ENCODE data around the gene VAPA.

Gene VAPA

DNA sequence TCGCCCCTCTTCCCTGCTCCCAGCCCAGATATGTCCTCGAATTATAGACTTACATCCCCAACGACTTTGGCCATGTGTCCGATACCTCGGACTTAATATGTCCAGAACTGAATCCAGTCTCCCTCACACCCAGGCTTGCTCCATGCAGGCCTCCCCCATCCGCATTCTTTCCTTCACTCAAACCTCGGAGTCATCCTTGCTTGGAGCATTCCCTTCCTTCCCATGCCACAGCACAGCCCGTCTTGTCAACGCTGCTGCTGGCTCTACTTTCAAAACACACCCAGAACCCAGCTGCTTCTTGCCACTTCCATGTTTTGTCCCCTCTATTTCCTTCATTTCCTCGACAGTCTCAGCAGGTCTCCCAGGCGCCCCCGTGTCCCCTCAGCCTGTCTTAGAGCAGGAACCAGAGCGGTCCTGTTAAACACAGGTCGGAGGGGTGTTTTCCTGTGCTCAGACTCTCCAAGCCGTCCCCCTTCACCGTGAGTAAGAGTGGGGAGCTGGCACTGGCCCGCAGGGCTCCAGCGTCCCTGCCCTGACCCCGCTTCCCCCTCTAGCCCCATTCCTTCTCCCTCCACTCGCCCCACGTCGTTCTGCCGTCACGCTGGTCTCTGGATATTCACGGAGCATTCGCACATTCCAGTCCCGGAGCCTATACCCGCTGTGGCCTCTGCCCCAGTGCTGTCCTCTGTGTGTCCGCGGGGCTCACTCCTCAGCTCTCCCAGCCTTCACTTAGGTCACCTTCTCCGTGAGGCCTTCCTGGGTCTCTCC lies 54.4 kb downstream of the VAPA start:
- TF ChIP-seq ZFX (IDR thresholded peaks at IDR 0.05; ENCODE audit: borderline replicate concordance): no peak
- TF ChIP-seq, protein P1, sequence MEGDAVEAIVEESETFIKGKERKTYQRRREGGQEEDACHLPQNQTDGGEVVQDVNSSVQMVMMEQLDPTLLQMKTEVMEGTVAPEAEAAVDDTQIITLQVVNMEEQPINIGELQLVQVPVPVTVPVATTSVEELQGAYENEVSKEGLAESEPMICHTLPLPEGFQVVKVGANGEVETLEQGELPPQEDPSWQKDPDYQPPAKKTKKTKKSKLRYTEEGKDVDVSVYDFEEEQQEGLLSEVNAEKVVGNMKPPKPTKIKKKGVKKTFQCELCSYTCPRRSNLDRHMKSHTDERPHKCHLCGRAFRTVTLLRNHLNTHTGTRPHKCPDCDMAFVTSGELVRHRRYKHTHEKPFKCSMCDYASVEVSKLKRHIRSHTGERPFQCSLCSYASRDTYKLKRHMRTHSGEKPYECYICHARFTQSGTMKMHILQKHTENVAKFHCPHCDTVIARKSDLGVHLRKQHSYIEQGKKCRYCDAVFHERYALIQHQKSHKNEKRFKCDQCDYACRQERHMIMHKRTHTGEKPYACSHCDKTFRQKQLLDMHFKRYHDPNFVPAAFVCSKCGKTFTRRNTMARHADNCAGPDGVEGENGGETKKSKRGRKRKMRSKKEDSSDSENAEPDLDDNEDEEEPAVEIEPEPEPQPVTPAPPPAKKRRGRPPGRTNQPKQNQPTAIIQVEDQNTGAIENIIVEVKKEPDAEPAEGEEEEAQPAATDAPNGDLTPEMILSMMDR (IDR thresholded peaks at IDR 0.05): no peak
- no peak overlapping the region for H3K27ac ChIP-seq

DNA sequence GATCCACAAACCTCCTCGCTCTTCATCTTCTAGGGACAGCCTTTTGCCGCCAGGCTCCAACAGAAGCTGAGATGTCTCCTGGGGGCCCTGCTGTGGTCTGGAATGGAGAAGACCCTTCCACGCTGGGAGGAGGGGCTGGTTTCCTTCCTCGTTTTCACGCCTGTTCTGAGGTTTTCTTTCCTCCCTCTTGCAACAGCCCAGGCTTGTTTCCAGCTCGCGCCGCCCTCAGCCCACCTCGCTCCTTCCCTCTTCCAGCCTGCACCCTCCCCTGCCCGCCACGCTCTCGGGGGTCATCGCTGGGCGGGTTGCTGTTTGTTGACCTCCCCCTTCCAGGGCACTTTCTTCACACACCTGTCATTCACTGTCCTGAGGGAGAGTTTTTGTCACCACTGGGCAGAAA lies 55.4 kb downstream of the VAPA start:
- TF ChIP-seq, protein P1 (IDR thresholded peaks at IDR 0.05): no peak
- no peak for TF ChIP-seq ZFX (IDR thresholded peaks at IDR 0.05; ENCODE audit: borderline replicate concordance)
- H3K27ac ChIP-seq: no peak overlapping the region

DNA sequence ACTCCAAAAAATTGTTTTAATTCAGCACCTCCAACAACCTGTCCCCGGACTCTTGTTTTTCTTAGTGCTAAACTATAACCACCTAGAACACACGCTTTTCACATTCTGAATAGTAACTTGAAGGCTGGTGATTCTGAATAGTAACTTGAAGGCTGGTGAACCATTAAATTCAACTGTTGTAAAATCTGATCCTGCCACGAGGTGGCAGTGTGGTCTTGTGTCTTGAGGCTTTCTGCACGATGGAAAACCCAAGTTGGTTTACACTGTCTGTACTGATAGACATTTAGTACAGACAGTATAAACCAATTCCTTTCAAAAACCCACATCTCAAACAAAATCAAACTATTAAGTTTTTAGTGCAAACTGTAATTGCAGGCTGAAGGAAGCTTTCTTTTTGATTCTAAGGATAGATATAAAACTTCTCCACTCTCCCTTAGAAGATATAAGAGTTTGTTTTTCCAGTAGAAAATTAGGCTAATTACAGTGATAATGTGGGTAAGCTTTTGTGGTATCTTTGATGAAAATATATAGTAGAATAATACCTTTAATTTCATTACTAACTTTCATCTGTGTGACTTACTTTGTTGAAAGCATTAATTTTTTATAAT lies 57.6 kb downstream of the VAPA start:
- TF ChIP-seq, protein P1 (IDR thresholded peaks at IDR 0.05): peak; percentile 82
- TF ChIP-seq ZFX (IDR thresholded peaks at IDR 0.05; ENCODE audit: borderline replicate concordance): no peak

DNA sequence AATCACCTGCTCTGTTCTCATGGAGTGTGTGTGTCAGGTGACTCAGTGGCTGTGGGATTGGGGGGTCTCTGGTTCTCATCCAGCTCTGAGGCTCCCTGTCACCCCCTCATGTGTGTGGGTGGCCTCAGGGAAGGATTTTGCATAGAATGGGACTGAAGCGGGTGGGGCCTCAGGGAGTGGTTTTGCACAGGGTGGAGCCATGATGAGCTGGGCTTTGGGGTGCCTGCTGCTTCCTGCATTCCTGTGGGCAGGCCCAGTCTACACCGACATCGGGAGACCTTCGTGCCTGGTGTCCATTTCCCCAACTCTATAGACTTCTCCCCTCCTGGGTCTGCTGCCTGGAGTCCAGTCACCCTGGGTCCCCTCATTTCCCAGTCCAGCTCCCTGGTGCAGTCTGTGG lies 59.7 kb downstream of the VAPA start:
- TF ChIP-seq, protein P1 (IDR thresholded peaks at IDR 0.05): no peak
- TF ChIP-seq ZFX (IDR thresholded peaks at IDR 0.05; ENCODE audit: borderline replicate concordance): no peak
- no peak overlapping the region for H3K27ac ChIP-seq

More for the DNA sequence above, 57.6 kb downstream of the VAPA start:
- no peak overlapping the region for H3K27ac ChIP-seq

DNA sequence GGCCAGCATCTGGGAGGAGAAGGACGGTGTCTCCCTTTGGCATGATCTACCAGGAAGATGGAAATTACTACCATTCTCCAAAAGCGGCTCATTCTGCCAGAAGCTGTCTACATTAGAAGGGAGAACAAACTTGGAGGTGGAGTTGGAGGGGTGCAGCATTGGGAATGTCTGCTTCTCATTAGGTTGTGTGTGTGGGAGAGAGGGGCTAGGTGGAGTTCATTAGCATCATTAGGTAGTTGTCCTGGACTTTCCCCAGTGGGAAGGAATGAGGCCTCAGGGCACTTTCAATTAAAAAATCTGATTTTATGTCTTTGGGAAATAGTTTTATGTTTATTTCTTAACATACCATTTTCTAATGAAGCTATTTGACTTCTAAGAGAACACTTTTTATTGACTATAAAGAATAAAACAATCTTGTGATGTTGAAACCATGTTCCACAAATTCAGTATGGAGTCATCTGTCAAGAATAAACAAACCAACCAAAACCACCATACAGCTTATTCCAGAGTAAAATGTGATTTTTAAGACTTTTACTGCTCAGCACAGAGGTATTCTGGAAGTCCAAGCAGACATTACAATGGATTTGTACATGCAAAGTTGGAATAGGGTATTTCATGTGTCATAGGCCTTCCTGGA lies 60.6 kb downstream of the VAPA start:
- TF ChIP-seq, protein P1 (IDR thresholded peaks at IDR 0.05): no peak
- TF ChIP-seq ZFX (IDR thresholded peaks at IDR 0.05; ENCODE audit: borderline replicate concordance): no peak
- no peak overlapping the region for H3K27ac ChIP-seq

DNA sequence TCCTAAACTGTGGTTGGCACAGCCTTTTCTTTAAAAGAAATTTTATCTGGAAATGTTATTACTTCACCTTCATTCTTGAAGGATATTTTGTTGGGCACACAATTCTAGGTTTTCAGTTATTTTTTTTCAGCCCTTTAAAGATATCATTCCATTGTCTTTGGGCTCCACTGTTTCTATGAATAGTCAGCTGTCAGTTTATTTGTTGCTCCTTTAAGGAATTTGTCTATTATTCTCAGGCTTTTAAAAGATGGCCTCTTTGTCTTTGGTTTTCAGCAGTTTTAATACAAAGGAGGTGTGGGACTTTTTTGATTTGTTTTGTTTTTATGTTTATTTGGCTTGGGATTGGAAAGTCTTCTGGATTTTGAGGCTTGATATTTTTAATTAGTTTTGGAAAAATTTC lies 61.8 kb downstream of the VAPA start:
- H3K27ac ChIP-seq: no peak overlapping the region
- TF ChIP-seq, protein P1 (IDR thresholded peaks at IDR 0.05): no peak
- TF ChIP-seq ZFX (IDR thresholded peaks at IDR 0.05; ENCODE audit: borderline replicate concordance): no peak

DNA sequence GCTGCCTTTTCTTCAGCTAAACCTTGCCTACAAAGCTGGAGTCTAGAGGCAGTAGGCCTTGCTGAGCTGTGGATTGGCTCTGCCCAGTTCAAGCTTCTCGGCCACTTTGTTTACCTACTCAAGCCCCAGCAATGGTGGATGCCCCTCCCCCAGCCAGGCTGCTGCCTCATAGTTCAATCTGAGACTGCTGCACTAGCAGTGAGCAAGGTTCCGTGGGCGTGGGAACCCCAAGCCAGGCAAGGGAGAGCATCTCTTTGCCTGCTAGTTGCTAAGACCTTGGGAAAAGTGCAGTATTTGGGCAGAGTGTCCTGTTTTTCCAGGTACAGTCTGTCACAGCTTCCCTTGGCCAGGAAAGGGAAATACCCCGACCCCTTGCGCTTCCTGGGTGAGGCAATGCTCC lies 68.9 kb downstream of the VAPA start:
- TF ChIP-seq ZFX (IDR thresholded peaks at IDR 0.05; ENCODE audit: borderline replicate concordance): no peak
- TF ChIP-seq, protein P1 (IDR thresholded peaks at IDR 0.05): no peak
- no peak overlapping the region for H3K27ac ChIP-seq

Data from 22Rv1 (cell line).